ENCODE data around the gene TINCR. TPM values are rescaled to one million over a fixed set of nuclear protein-coding genes. Genes with fewer than 3 reads are reported as not detected.
A peak's percentile ranks its signal among the peaks of the same experiment; 100 is the strongest.

Gene TINCR
- total and polyA plus RNA-seq, 2 of the 13 experiments (the other 11 are each of a cell fraction or from before 2014, with no cell fraction given), result 0.17 to 0.33 TPM

DNA sequence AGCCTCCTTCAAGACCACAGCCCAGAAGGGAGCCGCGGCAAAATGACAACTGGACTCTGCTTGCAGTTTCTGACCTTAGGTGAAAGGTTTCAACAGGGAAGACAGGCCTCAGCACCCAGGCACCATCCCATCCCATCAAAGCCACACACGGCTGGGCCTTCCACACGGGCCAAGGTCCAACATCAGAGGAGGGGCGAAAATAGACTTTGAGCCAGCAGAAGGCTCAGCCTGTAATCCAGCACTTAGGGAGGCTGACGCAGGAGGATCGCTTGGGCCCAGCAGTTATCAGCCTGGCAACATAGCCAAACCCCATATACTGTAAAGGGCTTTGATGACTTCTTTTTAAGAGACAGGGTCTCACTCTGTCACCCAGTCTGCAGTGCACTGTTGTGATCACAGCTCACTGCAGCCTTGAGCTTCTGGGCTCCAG, 26.8 kb upstream of the TINCR start (continued):
- TF ChIP-seq DMAP1 (CRISPR knock-in tag; IDR thresholded peaks at IDR 0.05), result peak; percentile 69; the same call in 1 of the 2 replicates
- TF ChIP-seq HNF4A (CRISPR knock-in tag; IDR thresholded peaks at IDR 0.05), result peak; percentile 100
- TF ChIP-seq DPF2 (CRISPR knock-in tag; IDR thresholded peaks at IDR 0.05; ENCODE audit: borderline replicate concordance, low read depth), result peak; percentile 76
- TF ChIP-seq, protein P1, sequence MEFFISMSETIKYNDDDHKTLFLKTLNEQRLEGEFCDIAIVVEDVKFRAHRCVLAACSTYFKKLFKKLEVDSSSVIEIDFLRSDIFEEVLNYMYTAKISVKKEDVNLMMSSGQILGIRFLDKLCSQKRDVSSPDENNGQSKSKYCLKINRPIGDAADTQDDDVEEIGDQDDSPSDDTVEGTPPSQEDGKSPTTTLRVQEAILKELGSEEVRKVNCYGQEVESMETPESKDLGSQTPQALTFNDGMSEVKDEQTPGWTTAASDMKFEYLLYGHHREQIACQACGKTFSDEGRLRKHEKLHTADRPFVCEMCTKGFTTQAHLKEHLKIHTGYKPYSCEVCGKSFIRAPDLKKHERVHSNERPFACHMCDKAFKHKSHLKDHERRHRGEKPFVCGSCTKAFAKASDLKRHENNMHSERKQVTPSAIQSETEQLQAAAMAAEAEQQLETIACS (CRISPR knock-in tag; IDR thresholded peaks at IDR 0.05), result no peak
- peak; percentile 62; the same call in 1 of the 2 replicates for TF ChIP-seq MEIS2 (CRISPR knock-in tag; IDR thresholded peaks at IDR 0.05)
- TF ChIP-seq NFIB (CRISPR knock-in tag; IDR thresholded peaks at IDR 0.05; ENCODE audit: borderline replicate concordance), result no peak
- no peak for TF ChIP-seq SMARCC2 (IDR thresholded peaks at IDR 0.05)
- peak; percentile 73 for TF ChIP-seq ZNF574 (CRISPR knock-in tag; IDR thresholded peaks at IDR 0.05)
- peak; percentile 62; the same call in 1 of the 2 replicates for TF ChIP-seq REPIN1 (CRISPR knock-in tag; IDR thresholded peaks at IDR 0.05; ENCODE audit: borderline replicate concordance, low read depth)
- peak; percentile 37; the same call in 1 of the 2 replicates for TF ChIP-seq PHF8 (CRISPR knock-in tag; IDR thresholded peaks at IDR 0.05)
- TF ChIP-seq CHD2 (IDR thresholded peaks at IDR 0.05; ENCODE audit: low read depth, low read length), result no peak
- 0 out of 2 replicates have a peak, but pooled peaks have one; percentile 62 for TF ChIP-seq TGIF2 (CRISPR knock-in tag; IDR thresholded peaks at IDR 0.05)
- TF ChIP-seq, protein P2, sequence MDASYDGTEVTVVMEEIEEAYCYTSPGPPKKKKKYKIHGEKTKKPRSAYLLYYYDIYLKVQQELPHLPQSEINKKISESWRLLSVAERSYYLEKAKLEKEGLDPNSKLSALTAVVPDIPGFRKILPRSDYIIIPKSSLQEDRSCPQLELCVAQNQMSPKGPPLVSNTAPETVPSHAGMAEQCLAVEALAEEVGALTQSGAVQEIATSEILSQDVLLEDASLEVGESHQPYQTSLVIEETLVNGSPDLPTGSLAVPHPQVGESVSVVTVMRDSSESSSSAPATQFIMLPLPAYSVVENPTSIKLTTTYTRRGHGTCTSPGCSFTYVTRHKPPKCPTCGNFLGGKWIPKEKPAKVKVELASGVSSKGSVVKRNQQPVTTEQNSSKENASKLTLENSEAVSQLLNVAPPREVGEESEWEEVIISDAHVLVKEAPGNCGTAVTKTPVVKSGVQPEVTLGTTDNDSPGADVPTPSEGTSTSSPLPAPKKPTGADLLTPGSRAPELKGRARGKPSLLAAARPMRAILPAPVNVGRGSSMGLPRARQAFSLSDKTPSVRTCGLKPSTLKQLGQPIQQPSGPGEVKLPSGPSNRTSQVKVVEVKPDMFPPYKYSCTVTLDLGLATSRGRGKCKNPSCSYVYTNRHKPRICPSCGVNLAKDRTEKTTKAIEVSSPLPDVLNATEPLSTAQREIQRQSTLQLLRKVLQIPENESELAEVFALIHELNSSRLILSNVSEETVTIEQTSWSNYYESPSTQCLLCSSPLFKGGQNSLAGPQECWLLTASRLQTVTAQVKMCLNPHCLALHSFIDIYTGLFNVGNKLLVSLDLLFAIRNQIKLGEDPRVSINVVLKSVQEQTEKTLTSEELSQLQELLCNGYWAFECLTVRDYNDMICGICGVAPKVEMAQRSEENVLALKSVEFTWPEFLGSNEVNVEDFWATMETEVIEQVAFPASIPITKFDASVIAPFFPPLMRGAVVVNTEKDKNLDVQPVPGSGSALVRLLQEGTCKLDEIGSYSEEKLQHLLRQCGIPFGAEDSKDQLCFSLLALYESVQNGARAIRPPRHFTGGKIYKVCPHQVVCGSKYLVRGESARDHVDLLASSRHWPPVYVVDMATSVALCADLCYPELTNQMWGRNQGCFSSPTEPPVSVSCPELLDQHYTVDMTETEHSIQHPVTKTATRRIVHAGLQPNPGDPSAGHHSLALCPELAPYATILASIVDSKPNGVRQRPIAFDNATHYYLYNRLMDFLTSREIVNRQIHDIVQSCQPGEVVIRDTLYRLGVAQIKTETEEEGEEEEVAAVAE (CRISPR knock-in tag; IDR thresholded peaks at IDR 0.05; ENCODE audit: borderline replicate concordance), result peak; percentile 38; the same call in 1 of the 2 replicates

All from HepG2 (cell line).